GM12891 (cell line): Measurements from ENCODE around the gene MAP3K20.

Experiments used
- POLR2A ChIP-seq: IDR thresholded peaks from 2 replicates; pipeline ENCODE4 v1.6.1; 2011; ENCODE audit warnings: low read depth, low read length, control low read depth
- POLR2AphosphoS5 ChIP-seq: IDR thresholded peaks from 2 replicates; pipeline ENCODE4 v1.6.1; 2011; ENCODE audit warnings: low read depth, low read length, control low read depth
- POU2F2 ChIP-seq: IDR thresholded peaks from 2 replicates; pipeline ENCODE4 v1.6.1; 2011; ENCODE audit warnings: low read depth, mild to moderate bottlenecking, control low read depth, low read length, moderate library complexity
- SPI1 ChIP-seq: IDR thresholded peaks from 2 replicates; pipeline ENCODE4 v1.6.1; 2011; ENCODE audit warnings: low read depth, low read length, control low read depth
- TAF1 ChIP-seq: IDR thresholded peaks from 2 replicates; pipeline ENCODE4 v1.6.1; 2011; ENCODE audit warnings: low read depth, low read length, control low read depth

GRCh38 chr2:173099804-173100203, 24.2 kb downstream of the MAP3K20 start:
- TF ChIP-seq POLR2A (no peak), POU2F2 (no peak), POLR2AphosphoS5 (no peak), SPI1 (no peak), TAF1 (no peak)
